H1 (cell line): Measurements from ENCODE around the gene HLA-DMB. TPM values are rescaled to one million over a fixed set of nuclear protein-coding genes. Genes with fewer than 3 reads are reported as not detected.

ENCODE experiments used
- CTCF ChIA-PET: fragments of 300-600 bp; sonication (Branson Sonifier 250); formaldehyde crosslinking; loops from one replicate; lab custom pipeline; 2021; ENCODE audit not compliant: partially characterized antibody; lab: Charles Lee
- POLR2A ChIA-PET: fragments of 300-600 bp; sonication (Branson Sonifier 250); formaldehyde crosslinking; loops from one replicate; lab custom pipeline; 2021; ENCODE audit warnings: inconsistent platforms; ENCODE audit not compliant: partially characterized antibody; lab: Charles Lee
- DNase-seq, 2 experiments: peaks; one replicate each; pipeline versions ENCODE4 v3.0.0 to v3.0.0-alpha.2; 2010 to 2022; ENCODE audit warnings: low spot score in 2 of 2, low read depth in 1 of 2, mixed read lengths in 1 of 2
- FAIRE-seq: peaks from 2 replicates; lab custom pipeline; 2011; peaks lifted over from hg19 to GRCh38; lab: Jason Lieb, UNC
- H2AFZ ChIP-seq: 2 replicates; pipeline ENCODE4 v1.8.1; 2012; ENCODE audit warnings: low read length, inconsistent platforms
- H2AK5ac ChIP-seq: 2 replicates; pipeline ENCODE4 v1.6.1; 2013; ENCODE audit warnings: low read depth, low read length
- H2BK120ac ChIP-seq: replicated peaks from 2 replicates; pipeline ENCODE3; 2013; ENCODE audit warnings: low read depth, low read length, inconsistent platforms
- H2BK12ac ChIP-seq: 2 replicates; pipeline ENCODE4 v1.6.1; 2013; ENCODE audit warnings: low read depth, low read length
- H2BK15ac ChIP-seq: 2 replicates; pipeline ENCODE4 v1.6.1; 2013; ENCODE audit warnings: low read length
- H2BK20ac ChIP-seq: 2 replicates; pipeline ENCODE4 v1.6.1; 2013; ENCODE audit warnings: low read length
- H2BK5ac ChIP-seq: 2 replicates; pipeline ENCODE4 v1.6.1; 2013; ENCODE audit warnings: low read depth, low read length
- H3K14ac ChIP-seq: 2 replicates; pipeline ENCODE4 v1.6.1; 2013; ENCODE audit warnings: inconsistent platforms; ENCODE audit not compliant: insufficient read length
- H3K18ac ChIP-seq: 2 replicates; pipeline ENCODE4 v1.6.1; 2013; ENCODE audit warnings: low read length; ENCODE audit errors: extremely low read depth
- H3K23ac ChIP-seq: 2 replicates; pipeline ENCODE4 v1.6.1; 2013; ENCODE audit warnings: inconsistent platforms; ENCODE audit not compliant: insufficient read length
- H3K23me2 ChIP-seq: 2 replicates; pipeline ENCODE4 v1.6.1; 2013; ENCODE audit warnings: low read depth, low read length
- H3K27ac ChIP-seq: 2 replicates; pipeline ENCODE4 v1.6.1; 2011; ENCODE audit warnings: low read depth, low read length, inconsistent platforms
- H3K27me3 ChIP-seq, 4 experiments: replicated peaks in 1 of 4; 1 replicate in 1 of 4; 2 replicates in 3 of 4; pipeline versions ENCODE4 v1.6.1 to v1.8.1; 2011 to 2013; ENCODE audit warnings: low read length in 3 of 4, mild to moderate bottlenecking in 3 of 4, inconsistent platforms in 2 of 4, mixed read lengths in 2 of 4, moderate library complexity in 1 of 4; ENCODE audit not compliant: control insufficient read depth in 3 of 4, insufficient read depth in 3 of 4; ENCODE audit errors: extremely low read depth in 1 of 4
- H3K36me3 ChIP-seq, 4 experiments: 2 replicates each; pipeline versions ENCODE4 v1.6.1 to v1.8.1; 2011 to 2013; ENCODE audit warnings: mild to moderate bottlenecking in 4 of 4, low read length in 3 of 4, moderate library complexity in 2 of 4, control low read depth in 1 of 4, inconsistent platforms in 1 of 4; ENCODE audit not compliant: insufficient read depth in 4 of 4, control insufficient read depth in 2 of 4
- H3K4ac ChIP-seq: replicated peaks from 2 replicates; pipeline ENCODE3; 2013; ENCODE audit warnings: low read length, low read depth, mixed read lengths, inconsistent platforms; ENCODE audit not compliant: insufficient read length
- H3K4me1 ChIP-seq, 4 experiments: replicated peaks in 1 of 4; 1 replicate in 1 of 4; 2 replicates in 3 of 4; pipeline versions ENCODE4 v1.6.1 to v1.8.1; 2011 to 2013; ENCODE audit warnings: low read length in 3 of 4, inconsistent platforms in 2 of 4, mixed read lengths in 1 of 4; ENCODE audit not compliant: insufficient read depth in 4 of 4, control insufficient read depth in 3 of 4
- H3K4me2 ChIP-seq, 2 experiments: 2 replicates each; pipeline versions ENCODE4 v1.6.1 to v1.8.1; 2011 to 2013; ENCODE audit warnings: low read depth in 2 of 2, low read length in 2 of 2, control low read depth in 1 of 2, inconsistent platforms in 1 of 2, mild to moderate bottlenecking in 1 of 2; ENCODE audit not compliant: insufficient read depth in 1 of 2
- H3K4me3 ChIP-seq, 4 experiments: fragments of 200-600, 300-600 bp in 1 of 4; sonication (generic), shearing (Covaris generic), sonication (Bioruptor Twin) in 1 of 4; 2 replicates each; pipeline versions ENCODE4 v1.5.1 to v1.8.1; 2011 to 2016; ENCODE audit warnings: low read length in 4 of 4, low read depth in 3 of 4, control low read depth in 2 of 4, inconsistent platforms in 2 of 4, mild to moderate bottlenecking in 2 of 4, mixed read lengths in 1 of 4, moderate library complexity in 1 of 4; ENCODE audit not compliant: insufficient read depth in 2 of 4; ENCODE audit errors: extremely low read depth in 1 of 4
- H3K56ac ChIP-seq: replicated peaks from 2 replicates; pipeline ENCODE3; 2013; ENCODE audit warnings: low read depth, mild to moderate bottlenecking, mixed read lengths, low read length, inconsistent platforms; ENCODE audit not compliant: insufficient read length
- H3K79me1 ChIP-seq: 2 replicates; pipeline ENCODE4 v1.6.1; 2013; ENCODE audit warnings: low read depth, low read length, control low read depth
- H3K79me2 ChIP-seq, 2 experiments: 2 replicates each; pipeline versions ENCODE4 v1.6.1 to v1.8.1; 2012 to 2013; ENCODE audit warnings: low read length in 2 of 2, mild to moderate bottlenecking in 2 of 2, inconsistent platforms in 1 of 2; ENCODE audit not compliant: insufficient read depth in 2 of 2, control insufficient read depth in 1 of 2
- H3K9ac ChIP-seq, 4 experiments: replicated peaks in 1 of 4; 1 replicate in 1 of 4; 2 replicates in 3 of 4; pipeline versions ENCODE4 v1.6.1 to v1.8.1; 2011 to 2013; ENCODE audit warnings: low read depth in 3 of 4, low read length in 3 of 4, control low read depth in 2 of 4, mild to moderate bottlenecking in 2 of 4, moderate library complexity in 2 of 4, inconsistent platforms in 1 of 4; ENCODE audit errors: extremely low read depth in 1 of 4
- H3K9me3 ChIP-seq, 2 experiments: 2 replicates each; pipeline versions ENCODE4 v1.6.1 to v1.8.1; 2012 to 2013; ENCODE audit warnings: mild to moderate bottlenecking in 2 of 2, moderate library complexity in 2 of 2, control low read depth in 1 of 2, inconsistent platforms in 1 of 2, low read depth in 1 of 2, low read length in 1 of 2, mixed read lengths in 1 of 2; ENCODE audit not compliant: insufficient read depth in 2 of 2
- H4K20me1 ChIP-seq, 2 experiments: replicated peaks in 1 of 2; 2 replicates each; pipeline versions ENCODE3 to v1.8.1; 2011 to 2013; ENCODE audit warnings: inconsistent platforms in 2 of 2, low read length in 2 of 2, mild to moderate bottlenecking in 1 of 2; ENCODE audit not compliant: insufficient read depth in 2 of 2, control insufficient read depth in 1 of 2
- H4K5ac ChIP-seq: 2 replicates; pipeline ENCODE4 v1.6.1; 2013; ENCODE audit warnings: low read length, low read depth, mixed read lengths, inconsistent platforms; ENCODE audit not compliant: insufficient read length
- H4K8ac ChIP-seq: 2 replicates; pipeline ENCODE4 v1.8.0; 2013; ENCODE audit warnings: mild to moderate bottlenecking, moderate library complexity, low read length, inconsistent platforms; ENCODE audit not compliant: insufficient read depth; ENCODE audit errors: extremely low read depth
- H4K91ac ChIP-seq: replicated peaks from 2 replicates; pipeline ENCODE3; 2013; ENCODE audit warnings: low read length, mixed read lengths, inconsistent platforms; ENCODE audit not compliant: insufficient read length
- KDM4A ChIP-seq: IDR thresholded peaks from one replicate; pipeline ENCODE4 v1.7.1; 2012; ENCODE audit warnings: low read depth, mild to moderate bottlenecking, moderate library complexity, low read length, inconsistent platforms; ENCODE audit not compliant: severe bottlenecking
- POLR2A ChIP-seq, 2 experiments: IDR thresholded peaks; 1 replicate in 1 of 2; 2 replicates in 1 of 2; pipeline ENCODE4 v1.6.1; 2011; ENCODE audit warnings: low read depth in 2 of 2, low read length in 2 of 2, mild to moderate bottlenecking in 2 of 2; ENCODE audit errors: control extremely low read depth in 1 of 2
- WGBS, 2 experiments: shearing (Covaris generic) in 1 of 2; methylation state at CpG; one replicate each; pipeline versions ENCODE4 v1.1.6 to v1.1.7; 2013 to 2015; ENCODE audit warnings: low lambda C conversion rate in 2 of 2, mixed read lengths in 2 of 2, inconsistent platforms in 1 of 2, low coverage in 1 of 2, missing lambda C conversion rate in 1 of 2; ENCODE audit not compliant: insufficient replicate concordance in 2 of 2, insufficient coverage in 1 of 2, insufficient read length in 1 of 2; ENCODE audit errors: extremely low coverage in 1 of 2, missing lambda C conversion rate in 1 of 2; 5-methylcytosine and 5-hydroxymethylcytosine counted together
- polyA plus RNA-seq, 7 experiments: library from polyadenylated mRNA; depleted of rRNA in 3 of 7; stranded (reverse) in 5 of 7; unstranded in 2 of 7; fragments of >200 nt in 5 of 7; fragments of 200-250 nt in 2 of 7; gene quantifications; 1 replicate in 5 of 7; 2 replicates in 1 of 7; 4 replicates in 1 of 7; pipeline versions ENCODE4 v1.2.1 to v1.2.3, GENCODE V29; 2011 to 2013; ENCODE audit warnings: missing spikeins in 2 of 7, mixed read lengths in 2 of 7
- total RNA-seq: library from RNA; stranded (reverse); fragmentation: NEBNext Ultra II Directional; extraction: Animal tissue kit (Norgen Biotek cat#: 25700); gene quantifications from 2 replicates; pipeline ENCODE4 v1.2.1, GENCODE V29; 2021
- TF ChIP-seq, protein P1 (sequence below): IDR thresholded peaks from 2 replicates; pipeline ENCODE4 v1.6.1; 2012; ENCODE audit warnings: inconsistent platforms

Gene HLA-DMB
- total and polyA plus RNA-seq, 2 of the 8 experiments (the other 6 are each of a cell fraction or from before 2014, with no cell fraction given), result 2.7 to 4.7 TPM

DNA sequence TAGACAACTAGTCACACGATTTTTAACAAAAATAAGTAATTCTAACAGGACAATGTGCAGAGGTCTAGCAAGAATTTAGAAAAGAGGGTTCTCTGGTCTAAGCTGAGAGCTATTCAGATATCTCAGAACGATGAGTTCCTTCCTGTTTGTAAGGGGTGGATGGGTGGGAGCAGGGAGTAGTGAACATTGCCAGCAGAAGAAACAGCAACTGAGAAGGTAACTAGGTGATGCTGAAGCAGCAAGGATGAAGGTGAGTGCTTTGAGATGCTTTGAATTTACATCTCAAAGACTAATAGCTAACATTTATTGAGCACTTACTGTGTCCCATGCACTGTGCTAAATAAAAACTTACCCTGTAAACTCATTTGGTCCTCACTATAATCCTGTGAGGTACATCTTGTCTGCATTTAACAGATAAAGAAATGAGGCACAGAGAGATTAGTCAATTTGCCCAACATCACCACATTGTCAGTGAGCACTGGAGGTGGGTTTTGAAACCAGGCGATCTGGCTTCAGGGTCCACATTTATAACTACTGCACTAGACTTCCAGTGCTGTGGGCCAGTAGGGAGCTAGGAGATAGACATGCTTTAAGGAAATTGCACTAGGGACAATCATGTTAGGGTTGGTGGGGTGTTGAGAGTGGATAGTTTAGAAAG, 43.3 kb upstream of the HLA-DMB start:
- Histone ChIP-seq H3K23me2 (no peaks in the 10 kb centered on the region), H3K9ac (no peak overlapping the region), H3K27ac (no peak overlapping the region), H3K9me3 (no peaks in the 10 kb centered on the region), H3K56ac (no peak overlapping the region), H3K18ac (no peak overlapping the region), H3K14ac (no peak overlapping the region), H3K23ac (no peak overlapping the region), H2AFZ (no peak overlapping the region), H3K79me2 (peaks cover 0 to 9% of the 10 kb centered on the region in 2 experiments; a peak in 1 of 4 replicates), H3K4me2 (no peak overlapping the region), H4K20me1 (peaks cover 10 to 17% of the 10 kb centered on the region in 2 experiments), H2BK5ac (no peak overlapping the region), H3K36me3 (peaks cover 17 to 31% (median 24%) of the 10 kb centered on the region in 4 experiments), H3K4me1 (peaks cover 0 to 6% (median 2%) of the 10 kb centered on the region in 4 experiments; a peak in 4 of 7 replicates), H4K8ac (no peak overlapping the region), H3K79me1 (no peaks in the 10 kb centered on the region), H2AK5ac (no peak overlapping the region), H2BK12ac (no peak overlapping the region), H4K5ac (no peak overlapping the region), H2BK120ac (no peak overlapping the region), H2BK15ac (no peak overlapping the region), H3K4me3 (no peak overlapping the region), H3K4ac (no peak overlapping the region), H2BK20ac (no peak overlapping the region), H3K27me3 (no peaks in the 10 kb centered on the region), H4K91ac (no peak overlapping the region)
- 82% methylated on average over 3 of the region's 3 CpGs; no CpG with 5 or more reads in 1 of the 2 experiments for WGBS, 2 experiments
- ChIA-PET POLR2A (interaction anchor here (0.8 to 28.8 kb wide), 15 partner anchors 16 to 1206 kb away, joined by 3 to 1158 read pairs (median 5); partner anchors contain the start of genes B3GALT4, BRD2, HLA-DMA and VWA7), CTCF (interaction anchor here (0.7 to 6.6 kb wide), 47 partner anchors 9 to 264 kb away, joined by 3 to 110 read pairs (median 4); partner anchors contain the start of genes BRD2, HLA-DMA and HLA-DPA1)
- DNase-seq (no peak), FAIRE-seq (no peak)
- TF ChIP-seq POLR2A (IDR thresholded peaks at IDR 0.05; ENCODE audit: control extremely low read depth in 1 of 2, low read depth in 2 of 2, low read length in 2 of 2) (peak in 1 of 2 experiments; percentile 38; a peak in 1 of 3 replicates), KDM4A (no peak)
- TF ChIP-seq, protein P1, sequence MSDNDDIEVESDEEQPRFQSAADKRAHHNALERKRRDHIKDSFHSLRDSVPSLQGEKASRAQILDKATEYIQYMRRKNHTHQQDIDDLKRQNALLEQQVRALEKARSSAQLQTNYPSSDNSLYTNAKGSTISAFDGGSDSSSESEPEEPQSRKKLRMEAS, result no peak
